ENCODE measurements around the gene PIGC.
"Not testable (repeated sequence)": the region's sequence is repeated elsewhere in the genome, so short reads cannot be mapped to it uniquely, and the experiment has no call there.

Gene PIGC

GRCh38 chr1:172442404-172442803, 1.5 kb downstream of the PIGC start:
- no peak overlapping the region for H3K14ac ChIP-seq (ENCODE audit: low read length)
- no peak overlapping the region for H3K23ac ChIP-seq (ENCODE audit: low read length)
- no peak overlapping the region for H2AFZ ChIP-seq (ENCODE audit: insufficient read depth, low read length, poor library complexity)
- no peak overlapping the region for H3K27ac ChIP-seq (ENCODE audit: low read depth, low read length)
- H3K36me3 ChIP-seq (ENCODE audit: control insufficient read depth in 1 of 2, insufficient read depth in 2 of 2, low read length in 2 of 2), result peaks cover 3 to 7% of the 10 kb centered on the region in 2 experiments
- H3K9me3 ChIP-seq (ENCODE audit: insufficient read depth, low read depth, low read length), result no peaks in the 10 kb centered on the region
- WGBS (ENCODE audit: extremely low coverage, insufficient coverage, insufficient read length), result no CpG with 5 or more reads among the region's 6 CpGs
- H2BK5ac ChIP-seq (ENCODE audit: low read depth, low read length, poor library complexity), result no peak overlapping the region
- no peak overlapping the region for H3K9ac ChIP-seq (ENCODE audit: low read length)
- no peak overlapping the region for H3K4me2 ChIP-seq (ENCODE audit: low read length)
- H3K79me1 ChIP-seq (ENCODE audit: low read length), result peaks cover 14% of the 10 kb centered on the region
- peaks cover 6% of the 10 kb centered on the region for H3K79me2 ChIP-seq (ENCODE audit: control insufficient read depth, insufficient read depth, low read length, poor library complexity)
- no peak overlapping the region for H4K8ac ChIP-seq (ENCODE audit: low read depth, low read length)
- H3K4me3 ChIP-seq (ENCODE audit: low read depth, low read length), result no peak overlapping the region
- H3K18ac ChIP-seq (ENCODE audit: low read length), result no peak overlapping the region
- H2AK5ac ChIP-seq (ENCODE audit: low read length), result no peak overlapping the region
- no peak for DNase-seq
- H4K91ac ChIP-seq (ENCODE audit: low read depth, low read length), result no peak overlapping the region
- H2BK120ac ChIP-seq (ENCODE audit: insufficient read depth, low read length, poor library complexity), result no peak overlapping the region
- no peak overlapping the region for H3K4ac ChIP-seq (ENCODE audit: low read depth, low read length)
- H2BK12ac ChIP-seq (ENCODE audit: low read length), result no peak overlapping the region
- no peak overlapping the region for H4K12ac ChIP-seq (ENCODE audit: low read depth, low read length)
- H3K4me1 ChIP-seq (ENCODE audit: control insufficient read depth in 1 of 2, insufficient read depth in 2 of 2, low read length in 2 of 2), result peaks cover 0 to 17% of the 10 kb centered on the region in 2 experiments
- H3K27me3 ChIP-seq (ENCODE audit: insufficient read depth, low read length), result no peaks in the 10 kb centered on the region

GRCh38 chr1:172437183-172437582, 6.7 kb downstream of the PIGC start:
- H3K4me2 ChIP-seq (ENCODE audit: low read length), result not testable (repeated sequence)
- no CpG with 5 or more reads among the region's 3 CpGs for WGBS (ENCODE audit: extremely low coverage, insufficient coverage, insufficient read length)

GRCh38 chr1:172431721-172432192, 12.1 kb downstream of the PIGC start:
- Histone ChIP-seq H3K79me1 (ENCODE audit: low read length) (peaks cover 4% of the 10 kb centered on the region), H3K14ac (ENCODE audit: low read length) (peak overlapping the region; percentile 12), H4K91ac (ENCODE audit: low read depth, low read length) (peak overlapping the region; percentile 58), H3K9me3 (ENCODE audit: insufficient read depth, low read depth, low read length) (peaks cover 2% of the 10 kb centered on the region), H3K18ac (ENCODE audit: low read length) (peak overlapping the region; percentile 28), H3K4ac (ENCODE audit: low read depth, low read length) (peak overlapping the region; percentile 22), H2AK5ac (ENCODE audit: low read length) (no peak overlapping the region), H3K36me3 (ENCODE audit: control insufficient read depth in 1 of 2, insufficient read depth in 2 of 2, low read length in 2 of 2) (no peaks in the 10 kb centered on the region), H3K4me3 (ENCODE audit: low read depth, low read length) (no peak overlapping the region), H3K23ac (ENCODE audit: low read length) (no peak overlapping the region), H3K4me1 (ENCODE audit: control insufficient read depth in 1 of 2, insufficient read depth in 2 of 2, low read length in 2 of 2) (peaks cover 5 to 9% of the 10 kb centered on the region in 2 experiments), H2BK5ac (ENCODE audit: low read depth, low read length, poor library complexity) (peak overlapping the region; percentile 32), H2AFZ (ENCODE audit: insufficient read depth, low read length, poor library complexity) (no peak overlapping the region), H3K4me2 (ENCODE audit: low read length) (peak overlapping the region; percentile 46), H3K27ac (ENCODE audit: low read depth, low read length) (peak overlapping the region; percentile 83), H2BK120ac (ENCODE audit: insufficient read depth, low read length, poor library complexity) (peak overlapping the region; percentile 19), H4K12ac (ENCODE audit: low read depth, low read length) (peak overlapping the region; percentile 3), H4K8ac (ENCODE audit: low read depth, low read length) (peak overlapping the region; percentile 48), H2BK12ac (ENCODE audit: low read length) (no peak overlapping the region), H3K79me2 (ENCODE audit: control insufficient read depth, insufficient read depth, low read length, poor library complexity) (no peaks in the 10 kb centered on the region), H3K9ac (ENCODE audit: low read length) (no peak overlapping the region), H3K27me3 (ENCODE audit: insufficient read depth, low read length) (no peaks in the 10 kb centered on the region)
- no CpG with 5 or more reads among the region's 9 CpGs for WGBS (ENCODE audit: extremely low coverage, insufficient coverage, insufficient read length)
- DNase-seq, result peak; percentile 73 to 83

More at GRCh38 chr1:172437183-172437582, 6.7 kb downstream of the PIGC start:
- H2BK5ac ChIP-seq (ENCODE audit: low read depth, low read length, poor library complexity); H4K91ac ChIP-seq (ENCODE audit: low read depth, low read length); H2BK120ac ChIP-seq (ENCODE audit: insufficient read depth, low read length, poor library complexity); H2AK5ac ChIP-seq (ENCODE audit: low read length); H4K8ac ChIP-seq (ENCODE audit: low read depth, low read length); H3K4me1 ChIP-seq (ENCODE audit: control insufficient read depth in 1 of 2, insufficient read depth in 2 of 2, low read length in 2 of 2); DNase-seq; H2AFZ ChIP-seq (ENCODE audit: insufficient read depth, low read length, poor library complexity); H3K79me1 ChIP-seq (ENCODE audit: low read length); H4K12ac ChIP-seq (ENCODE audit: low read depth, low read length); H3K4ac ChIP-seq (ENCODE audit: low read depth, low read length); H3K79me2 ChIP-seq (ENCODE audit: control insufficient read depth, insufficient read depth, low read length, poor library complexity); H3K9me3 ChIP-seq (ENCODE audit: insufficient read depth, low read depth, low read length); H2BK12ac ChIP-seq (ENCODE audit: low read length); H3K27ac ChIP-seq (ENCODE audit: low read depth, low read length); H3K23ac ChIP-seq (ENCODE audit: low read length); H3K4me3 ChIP-seq (ENCODE audit: low read depth, low read length); H3K18ac ChIP-seq (ENCODE audit: low read length); H3K36me3 ChIP-seq (ENCODE audit: control insufficient read depth in 1 of 2, insufficient read depth in 2 of 2, low read length in 2 of 2); H3K14ac ChIP-seq (ENCODE audit: low read length); H3K9ac ChIP-seq (ENCODE audit: low read length); H3K27me3 ChIP-seq (ENCODE audit: insufficient read depth, low read length): not testable (repeated sequence)

GRCh38 chr1:172431204-172431603, 12.7 kb downstream of the PIGC start:
- H4K91ac ChIP-seq (ENCODE audit: low read depth, low read length), result no peak overlapping the region
- no peaks in the 10 kb centered on the region for H3K36me3 ChIP-seq (ENCODE audit: control insufficient read depth in 1 of 2, insufficient read depth in 2 of 2, low read length in 2 of 2)
- no peak overlapping the region for H3K4me2 ChIP-seq (ENCODE audit: low read length)
- no peak overlapping the region for H4K8ac ChIP-seq (ENCODE audit: low read depth, low read length)
- no peak overlapping the region for H4K12ac ChIP-seq (ENCODE audit: low read depth, low read length)
- DNase-seq, result no peak
- WGBS (ENCODE audit: extremely low coverage, insufficient coverage, insufficient read length), result no CpG with 5 or more reads among the region's 2 CpGs
- no peak overlapping the region for H3K4ac ChIP-seq (ENCODE audit: low read depth, low read length)
- no peak overlapping the region for H2AK5ac ChIP-seq (ENCODE audit: low read length)
- no peak overlapping the region for H2BK12ac ChIP-seq (ENCODE audit: low read length)
- H3K23ac ChIP-seq (ENCODE audit: low read length), result no peak overlapping the region
- H3K9ac ChIP-seq (ENCODE audit: low read length), result no peak overlapping the region
- H2AFZ ChIP-seq (ENCODE audit: insufficient read depth, low read length, poor library complexity), result no peak overlapping the region
- H3K18ac ChIP-seq (ENCODE audit: low read length), result no peak overlapping the region
- H3K9me3 ChIP-seq (ENCODE audit: insufficient read depth, low read depth, low read length), result peaks cover 2% of the 10 kb centered on the region
- H3K27me3 ChIP-seq (ENCODE audit: insufficient read depth, low read length), result no peaks in the 10 kb centered on the region
- H2BK120ac ChIP-seq (ENCODE audit: insufficient read depth, low read length, poor library complexity), result no peak overlapping the region
- no peak overlapping the region for H3K27ac ChIP-seq (ENCODE audit: low read depth, low read length)
- H3K14ac ChIP-seq (ENCODE audit: low read length), result no peak overlapping the region
- H3K79me2 ChIP-seq (ENCODE audit: control insufficient read depth, insufficient read depth, low read length, poor library complexity), result no peaks in the 10 kb centered on the region
- H3K4me1 ChIP-seq (ENCODE audit: control insufficient read depth in 1 of 2, insufficient read depth in 2 of 2, low read length in 2 of 2), result peaks cover 5 to 9% of the 10 kb centered on the region in 2 experiments
- no peak overlapping the region for H2BK5ac ChIP-seq (ENCODE audit: low read depth, low read length, poor library complexity)
- no peak overlapping the region for H3K4me3 ChIP-seq (ENCODE audit: low read depth, low read length)
- peaks cover 4% of the 10 kb centered on the region for H3K79me1 ChIP-seq (ENCODE audit: low read length)
